IMR-90 (cell line): Measurements from ENCODE around the gene NLRC5. TPM values are rescaled to one million over a fixed set of nuclear protein-coding genes. Genes with fewer than 3 reads are reported as not detected.

Experiments used
- ATAC-seq: fragments of 200-7000 bp; cut with Tn5 transposase; 2 replicates; pipeline ENCODE4 v1.9.1; 2020; ENCODE audit warnings: low read depth, mild to moderate bottlenecking, moderate library complexity
- BruUV-seq: library from RNA; stranded (reverse); fragments of 400-500 nt; replicated peaks from 2 replicates; lab custom pipeline; 2021; lab: Mats Ljungman, UMichigan
- CTCF ChIA-PET: fragments of 300-600 bp; formaldehyde crosslinking; extraction: SDS; loops from one replicate; lab custom pipeline; 2021; ENCODE audit warnings: antibody characterized with exemption; lab: Yijun Ruan, JAX
- POLR2A ChIA-PET: fragments of 300-600 bp; sonication (Branson Sonifier 250); formaldehyde crosslinking; loops from one replicate; lab custom pipeline; 2022; ENCODE audit warnings: antibody characterized with exemption; ENCODE audit not compliant: unreplicated experiment; lab: Charles Lee
- DNase-seq: peaks from one replicate; pipeline ENCODE4 v3.0.0; 2013
- H2AFZ ChIP-seq: replicated peaks from 2 replicates; pipeline ENCODE3; 2013; ENCODE audit warnings: low read length, mild to moderate bottlenecking; ENCODE audit not compliant: poor library complexity
- H2AK5ac ChIP-seq: 2 replicates; pipeline ENCODE4 v1.6.1; 2013; ENCODE audit warnings: low read depth, low read length, inconsistent platforms
- H2AK9ac ChIP-seq: replicated peaks from 2 replicates; pipeline ENCODE3; 2013; ENCODE audit warnings: mild to moderate bottlenecking, low read depth, low read length, moderate library complexity; ENCODE audit not compliant: poor library complexity
- H2BK120ac ChIP-seq: 2 replicates; pipeline ENCODE4 v1.6.1; 2013; ENCODE audit warnings: low read depth, low read length, inconsistent platforms
- H2BK15ac ChIP-seq: 3 replicates; pipeline ENCODE4 v1.6.1; 2013; ENCODE audit warnings: low read depth, low read length, inconsistent platforms
- H2BK20ac ChIP-seq: 2 replicates; pipeline ENCODE4 v1.6.1; 2013; ENCODE audit warnings: low read depth, mild to moderate bottlenecking, inconsistent platforms, low read length, moderate library complexity
- H2BK5ac ChIP-seq: 2 replicates; pipeline ENCODE4 v1.6.1; 2013; ENCODE audit warnings: mild to moderate bottlenecking, low read depth, low read length, inconsistent platforms; ENCODE audit not compliant: poor library complexity, severe bottlenecking
- H3K14ac ChIP-seq: replicated peaks from 2 replicates; pipeline ENCODE4 v1.6.1; 2013; ENCODE audit warnings: low read depth, low read length, inconsistent platforms
- H3K18ac ChIP-seq: 2 replicates; pipeline ENCODE4 v1.6.1; 2013; ENCODE audit warnings: low read depth, low read length, control low read depth
- H3K23ac ChIP-seq: 2 replicates; pipeline ENCODE4 v1.6.1; 2013; ENCODE audit warnings: low read depth, low read length, inconsistent platforms
- H3K27ac ChIP-seq: 2 replicates; pipeline ENCODE4 v1.5.1; 2013; ENCODE audit warnings: mild to moderate bottlenecking, control low read depth, low read length; ENCODE audit not compliant: insufficient read depth
- H3K27me3 ChIP-seq: 2 replicates; pipeline ENCODE4 v1.6.1; 2013; ENCODE audit warnings: low read length; ENCODE audit not compliant: control insufficient read depth, insufficient read depth
- H3K36me3 ChIP-seq: 2 replicates; pipeline ENCODE4 v1.6.1; 2013; ENCODE audit warnings: low read length, mixed read lengths; ENCODE audit not compliant: control insufficient read depth, insufficient read depth
- H3K4ac ChIP-seq: 2 replicates; pipeline ENCODE4 v1.6.1; 2013; ENCODE audit warnings: low read depth, low read length, inconsistent platforms
- H3K4me1 ChIP-seq: 2 replicates; pipeline ENCODE4 v1.6.1; 2013; ENCODE audit warnings: low read length, mixed read lengths; ENCODE audit not compliant: control insufficient read depth, insufficient read depth
- H3K4me2 ChIP-seq: 2 replicates; pipeline ENCODE4 v1.6.1; 2013; ENCODE audit warnings: low read depth, mild to moderate bottlenecking, control low read depth, low read length, moderate library complexity
- H3K4me3 ChIP-seq: 2 replicates; pipeline ENCODE4 v1.5.1; 2013; ENCODE audit warnings: low read depth, mild to moderate bottlenecking, control low read depth, low read length, moderate library complexity; ENCODE audit not compliant: insufficient read depth
- H3K56ac ChIP-seq: 2 replicates; pipeline ENCODE4 v1.6.1; 2013; ENCODE audit warnings: low read length, inconsistent platforms; ENCODE audit not compliant: insufficient read depth; ENCODE audit errors: extremely low read depth
- H3K79me1 ChIP-seq, 2 experiments: 2 replicates each; pipeline ENCODE4 v1.6.1; 2013; ENCODE audit warnings: low read length in 2 of 2, inconsistent platforms in 1 of 2, low read depth in 1 of 2
- H3K9ac ChIP-seq: 2 replicates; pipeline ENCODE4 v1.6.1; 2013; ENCODE audit warnings: low read depth, low read length, control low read depth
- H3K9me1 ChIP-seq: 2 replicates; pipeline ENCODE4 v1.6.1; 2013; ENCODE audit warnings: low read length, inconsistent platforms; ENCODE audit not compliant: insufficient read depth
- H3K9me3 ChIP-seq: 2 replicates; pipeline ENCODE4 v1.6.1; 2013; ENCODE audit warnings: low read length; ENCODE audit not compliant: control insufficient read depth, insufficient read depth
- H4K20me1 ChIP-seq: 2 replicates; pipeline ENCODE4 v1.6.1; 2013; ENCODE audit warnings: low read length, inconsistent platforms; ENCODE audit not compliant: insufficient read depth
- H4K5ac ChIP-seq: 2 replicates; pipeline ENCODE4 v1.6.1; 2013; ENCODE audit warnings: mild to moderate bottlenecking, low read depth, low read length, control low read depth
- H4K8ac ChIP-seq, 2 experiments: 2 replicates each; pipeline ENCODE4 v1.6.1; 2013; ENCODE audit warnings: low read depth in 2 of 2, low read length in 2 of 2, control low read depth in 1 of 2, inconsistent platforms in 1 of 2
- H4K91ac ChIP-seq: 2 replicates; pipeline ENCODE4 v1.6.1; 2013; ENCODE audit warnings: low read depth, low read length, inconsistent platforms; ENCODE audit not compliant: insufficient read depth
- BHLHE40 ChIP-seq: fragments of 150-350 bp; IDR thresholded peaks from 2 replicates; pipeline ENCODE4 v1.6.1; 2016; ENCODE audit warnings: mild to moderate bottlenecking, low read depth, low read length
- CEBPB ChIP-seq: IDR thresholded peaks from 2 replicates; pipeline ENCODE4 v1.6.1; 2012; ENCODE audit warnings: low read depth, low read length, improper control_type of control experiment
- CHD1 ChIP-seq: IDR thresholded peaks from 2 replicates; pipeline ENCODE4 v1.6.1; 2012; ENCODE audit warnings: low read depth, low read length, improper control_type of control experiment
- ELK1 ChIP-seq: fragments of 150-350 bp; IDR thresholded peaks from 2 replicates; pipeline ENCODE4 v1.6.1; 2016; ENCODE audit warnings: low read depth, mild to moderate bottlenecking, low read length, moderate library complexity, borderline replicate concordance
- FOS ChIP-seq: fragments of 150-350 bp; IDR thresholded peaks from 2 replicates; pipeline ENCODE4 v1.6.1; 2016; ENCODE audit warnings: low read depth, low read length
- MAFK ChIP-seq: IDR thresholded peaks from 2 replicates; pipeline ENCODE4 v1.6.1; 2012; ENCODE audit warnings: low read depth, low read length, improper control_type of control experiment
- MAZ ChIP-seq: IDR thresholded peaks from 2 replicates; pipeline ENCODE4 v1.6.1; 2012; ENCODE audit warnings: low read depth, mild to moderate bottlenecking, low read length, improper control_type of control experiment, moderate library complexity, borderline replicate concordance
- MXI1 ChIP-seq: IDR thresholded peaks from 2 replicates; pipeline ENCODE4 v1.6.1; 2012; ENCODE audit warnings: low read depth, mild to moderate bottlenecking, low read length, moderate library complexity, borderline replicate concordance
- NFE2L2 ChIP-seq: fragments of 150-350 bp; IDR thresholded peaks from 2 replicates; pipeline ENCODE4 v1.6.1; 2016; ENCODE audit warnings: low read depth, mild to moderate bottlenecking, low read length
- POLR2A ChIP-seq: IDR thresholded peaks from 2 replicates; pipeline ENCODE4 v1.6.1; 2012; ENCODE audit warnings: mild to moderate bottlenecking, low read depth, low read length
- RAD21 ChIP-seq: IDR thresholded peaks from 2 replicates; pipeline ENCODE4 v1.6.1; 2012; ENCODE audit warnings: low read length, improper control_type of control experiment
- RCOR1 ChIP-seq: IDR thresholded peaks from 2 replicates; pipeline ENCODE4 v1.6.1; 2012; ENCODE audit warnings: mild to moderate bottlenecking, low read length, improper control_type of control experiment; ENCODE audit not compliant: insufficient replicate concordance
- RFX5 ChIP-seq: IDR thresholded peaks from 2 replicates; pipeline ENCODE4 v1.8.0; 2012; ENCODE audit warnings: low read depth, mild to moderate bottlenecking, low read length, moderate library complexity
- SMC3 ChIP-seq: fragments of 150-350 bp; IDR thresholded peaks from 2 replicates; pipeline ENCODE4 v1.6.1; 2016; ENCODE audit warnings: low read depth, mild to moderate bottlenecking, antibody characterized with exemption, low read length, moderate library complexity
- WGBS, 2 experiments: methylation state at CpG; one replicate each; pipeline versions ENCODE4 v1.1.5 to v1.1.7; 2013; ENCODE audit warnings: missing lambda C conversion rate in 2 of 2; ENCODE audit not compliant: insufficient read length in 1 of 2; ENCODE audit errors: extremely low coverage in 2 of 2; 5-methylcytosine and 5-hydroxymethylcytosine counted together
- dilution Hi-C: fragments of 300-500 bp; cut with HindIII; formaldehyde crosslinking; loops from one replicate; pipeline ENCODE4 v1.14.3; 2018; ENCODE audit warnings: low sequenced_read_pairs; ENCODE audit not compliant: unreplicated experiment
- in situ Hi-C: fragments of 300-500 bp; cut with MboI; formaldehyde crosslinking; loops from 3 replicates; pipeline ENCODE4 v1.14.3; 2019; ENCODE audit warnings: low sequenced_read_pairs, inconsistent platforms, mixed read lengths
- intact Hi-C: fragments of 100-400 bp; cut with micrococcal nuclease; formaldehyde crosslinking; loops from 2 replicates; pipeline ENCODE4 v1.10.0; 2022
- polyA plus RNA-seq, 3 experiments: library from polyadenylated mRNA; depleted of rRNA; stranded (reverse); fragments of >200 nt; gene quantifications; 2 replicates each; pipeline ENCODE4 v1.2.3, GENCODE V29; 2012; ENCODE audit warnings: low replicate concordance in 1 of 3
- total RNA-seq: library from RNA; depleted of rRNA; stranded (reverse); fragments of >200 nt; gene quantifications from 2 replicates; pipeline ENCODE4 v1.2.3, GENCODE V29; 2012
- TF ChIP-seq, protein P1 (sequence below): conservative IDR thresholded peaks from 2 replicates; pipeline ENCODE4 v1.5.1; 2012; ENCODE audit warnings: mild to moderate bottlenecking, low read depth, low read length, improper control_type of control experiment
- TF ChIP-seq, protein P2 (sequence below): fragments of 150-350 bp; IDR thresholded peaks from 2 replicates; pipeline ENCODE4 v1.6.1; 2017; ENCODE audit warnings: mild to moderate bottlenecking, antibody characterized with exemption, low read length, low read depth

NLRC5 gene
- total and polyA plus RNA-seq, 2 of the 4 experiments (the other 2 are of a cell fraction) = 9.1 to 14.9 TPM

- POLR2A ChIA-PET = no interaction called here
- Histone ChIP-seq H3K4me1 (no peaks in the 10 kb centered on the region), H3K4ac (no peak overlapping the region), H2BK120ac (no peak overlapping the region), H3K27ac (no peak overlapping the region), H2AK9ac (no peak overlapping the region), H4K5ac (no peak overlapping the region), H2AFZ (no peak overlapping the region), H3K23ac (no peak overlapping the region), H3K9ac (no peak overlapping the region), H4K20me1 (peaks cover 18% of the 10 kb centered on the region), H3K27me3 (no peaks in the 10 kb centered on the region), H3K4me2 (no peak overlapping the region), H2BK20ac (no peak overlapping the region), H2BK15ac (no peak overlapping the region), H3K79me1 (peaks cover 3 to 39% of the 10 kb centered on the region in 2 experiments; a peak in 2 of 4 replicates), H2BK5ac (no peak overlapping the region), H3K9me1 (peaks cover 9% of the 10 kb centered on the region; the same call in 1 of the 2 replicates), H3K9me3 (no peaks in the 10 kb centered on the region), H3K56ac (no peak overlapping the region), H3K36me3 (no peaks in the 10 kb centered on the region), H3K14ac (no peak overlapping the region), H2AK5ac (0 out of 2 replicates have a peak overlapping the region, but pooled peaks have one; percentile 12), H4K8ac (no peak overlapping the region), H3K18ac (no peak overlapping the region), H4K91ac (no peak overlapping the region), H3K4me3 (no peak overlapping the region)
- no peak for TF ChIP-seq ELK1
- no peak for TF ChIP-seq CEBPB
- no peak for TF ChIP-seq CHD1
- no peak for TF ChIP-seq BHLHE40
- TF ChIP-seq POLR2A = no peak
- TF ChIP-seq RCOR1 = no peak
- no peak for TF ChIP-seq NFE2L2
- TF ChIP-seq MAZ = no peak
- TF ChIP-seq, protein P1, sequence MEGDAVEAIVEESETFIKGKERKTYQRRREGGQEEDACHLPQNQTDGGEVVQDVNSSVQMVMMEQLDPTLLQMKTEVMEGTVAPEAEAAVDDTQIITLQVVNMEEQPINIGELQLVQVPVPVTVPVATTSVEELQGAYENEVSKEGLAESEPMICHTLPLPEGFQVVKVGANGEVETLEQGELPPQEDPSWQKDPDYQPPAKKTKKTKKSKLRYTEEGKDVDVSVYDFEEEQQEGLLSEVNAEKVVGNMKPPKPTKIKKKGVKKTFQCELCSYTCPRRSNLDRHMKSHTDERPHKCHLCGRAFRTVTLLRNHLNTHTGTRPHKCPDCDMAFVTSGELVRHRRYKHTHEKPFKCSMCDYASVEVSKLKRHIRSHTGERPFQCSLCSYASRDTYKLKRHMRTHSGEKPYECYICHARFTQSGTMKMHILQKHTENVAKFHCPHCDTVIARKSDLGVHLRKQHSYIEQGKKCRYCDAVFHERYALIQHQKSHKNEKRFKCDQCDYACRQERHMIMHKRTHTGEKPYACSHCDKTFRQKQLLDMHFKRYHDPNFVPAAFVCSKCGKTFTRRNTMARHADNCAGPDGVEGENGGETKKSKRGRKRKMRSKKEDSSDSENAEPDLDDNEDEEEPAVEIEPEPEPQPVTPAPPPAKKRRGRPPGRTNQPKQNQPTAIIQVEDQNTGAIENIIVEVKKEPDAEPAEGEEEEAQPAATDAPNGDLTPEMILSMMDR = no peak
- TF ChIP-seq MXI1 = no peak
- TF ChIP-seq, protein P2, sequence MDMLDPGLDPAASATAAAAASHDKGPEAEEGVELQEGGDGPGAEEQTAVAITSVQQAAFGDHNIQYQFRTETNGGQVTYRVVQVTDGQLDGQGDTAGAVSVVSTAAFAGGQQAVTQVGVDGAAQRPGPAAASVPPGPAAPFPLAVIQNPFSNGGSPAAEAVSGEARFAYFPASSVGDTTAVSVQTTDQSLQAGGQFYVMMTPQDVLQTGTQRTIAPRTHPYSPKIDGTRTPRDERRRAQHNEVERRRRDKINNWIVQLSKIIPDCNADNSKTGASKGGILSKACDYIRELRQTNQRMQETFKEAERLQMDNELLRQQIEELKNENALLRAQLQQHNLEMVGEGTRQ = no peak
- TF ChIP-seq FOS = no peak
- no peak for TF ChIP-seq RFX5
- TF ChIP-seq SMC3 = no peak
- TF ChIP-seq RAD21 = no peak
- TF ChIP-seq MAFK = no peak
- CTCF ChIA-PET = no interaction called here
- in situ Hi-C loops = no loop called here
- WGBS, 2 experiments = 76% methylated on average over 2 of the region's 7 CpGs; no CpG with 5 or more reads in 1 of the 2 experiments
- DNase-seq (no peak), ATAC-seq (no peak)
- intact Hi-C loops = no loop called here
- no TSS peak for BruUV-seq
- dilution Hi-C loops = no loop called here
Observed at GRCh38 chr16:57105184-57105583, 115.8 kb downstream of the NLRC5 start.
